ENCODE measurements around the gene TRIM37.

- no peak for TF ChIP-seq YY1 (IDR thresholded peaks at IDR 0.05; ENCODE audit: low read depth)
- TF ChIP-seq REST (IDR thresholded peaks at IDR 0.05; ENCODE audit: low read depth, low read length) = no peak
- no peak for TF ChIP-seq POLR2AphosphoS5 (IDR thresholded peaks at IDR 0.05; ENCODE audit: low read depth, low read length)
- TF ChIP-seq SMC3 (IDR thresholded peaks at IDR 0.05; ENCODE audit: low read depth, low read length) = no peak
- TF ChIP-seq TAF1 (IDR thresholded peaks at IDR 0.05; ENCODE audit: borderline replicate concordance, low read depth, low read length) = no peak
- no peak for TF ChIP-seq FOXM1 (IDR thresholded peaks at IDR 0.05; ENCODE audit: low read depth)
Observed at GRCh38 chr17:59069856-59070255, 36.8 kb downstream of the TRIM37 start.
